HG03025 (cell line): ENCODE data around the gene MRGPRE.

Experiments
- ATAC-seq: cut with Tn5 transposase; IDR thresholded peaks from one replicate; pipeline ENCODE4 v1.9.1; 2021; ENCODE audit warnings: mild to moderate bottlenecking, moderate library complexity; ENCODE audit not compliant: unreplicated experiment, low FRiP score

The MRGPRE gene

DNA sequence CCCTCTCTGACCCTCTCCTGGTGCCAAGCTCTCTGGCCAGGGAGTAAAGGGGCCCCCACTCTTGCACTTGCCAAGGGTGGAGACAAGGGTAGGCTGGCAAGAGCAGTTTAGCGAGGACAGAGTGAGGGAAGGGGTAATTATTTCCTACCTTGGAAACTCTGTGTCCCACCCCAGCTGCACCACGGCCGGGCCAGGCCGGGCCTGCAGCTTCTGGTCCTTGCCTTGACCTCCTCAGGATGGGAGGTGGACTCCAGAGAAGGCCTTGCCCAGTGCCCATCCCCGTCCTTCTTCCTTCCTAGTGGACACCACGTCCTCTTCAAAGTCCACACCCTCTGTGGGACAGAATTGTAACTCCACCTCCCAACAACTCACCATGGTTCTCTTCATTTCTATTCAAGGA, 48.7 kb downstream of the MRGPRE start:
- ATAC-seq = no peak

DNA sequence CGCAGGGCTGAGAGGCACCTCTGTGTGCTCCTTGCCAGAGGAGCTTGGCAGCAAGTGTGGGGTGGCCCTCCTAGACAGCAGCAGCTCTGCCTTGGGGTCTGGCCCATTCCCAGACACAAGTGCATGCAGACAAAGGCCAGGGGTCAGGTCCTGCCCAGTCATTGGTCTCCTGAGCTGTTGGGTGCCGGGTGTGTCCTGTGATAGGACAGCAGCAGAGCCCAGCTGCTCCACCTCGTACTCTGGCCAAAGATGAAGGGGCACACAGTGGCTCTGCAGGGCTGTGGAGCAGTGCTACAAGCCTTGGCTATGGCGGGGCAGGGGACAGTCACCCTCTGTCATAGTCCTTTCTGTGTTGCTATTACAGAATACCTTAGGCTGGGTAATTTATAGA, 49.8 kb downstream of the MRGPRE start:
- ATAC-seq = no peak

DNA sequence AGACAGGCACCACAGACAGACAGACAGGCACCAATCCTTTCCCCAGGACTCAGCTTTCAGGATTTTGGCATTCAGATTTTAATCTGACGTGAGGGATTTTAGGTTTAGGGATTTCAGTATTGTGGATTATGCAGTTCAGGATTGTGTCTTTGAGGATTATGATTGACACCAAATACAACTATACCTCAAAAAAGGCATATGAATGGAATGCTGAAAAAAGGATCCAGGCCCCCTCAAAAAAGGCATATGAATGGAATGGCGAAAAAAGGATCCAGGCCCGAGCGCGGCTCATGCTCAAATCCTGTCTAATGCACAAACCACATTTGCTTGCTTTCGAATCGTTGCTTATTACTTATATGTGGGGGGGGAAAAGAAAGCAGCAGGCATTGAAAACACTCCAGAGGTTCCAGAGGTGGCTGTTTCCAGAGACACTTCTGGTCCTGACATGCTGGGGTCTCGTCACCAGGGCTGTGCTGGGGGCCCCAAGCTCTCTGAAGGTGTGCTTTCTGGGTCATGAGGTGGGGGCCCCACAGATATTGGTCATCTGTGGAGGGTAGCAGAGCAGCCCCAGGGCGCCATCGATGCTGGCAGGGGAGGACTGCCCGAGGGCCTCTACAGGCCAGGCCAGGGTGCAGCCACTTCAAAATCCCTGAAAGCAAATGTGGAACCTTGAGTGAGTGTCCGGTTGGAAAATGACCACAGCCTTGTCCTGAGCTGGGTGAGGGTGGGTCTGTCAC, 50.3 kb downstream of the MRGPRE start:
- ATAC-seq = no peak

GRCh38 chr11:3180869-3181268, 51.3 kb downstream of the MRGPRE start:
- ATAC-seq = no peak

DNA sequence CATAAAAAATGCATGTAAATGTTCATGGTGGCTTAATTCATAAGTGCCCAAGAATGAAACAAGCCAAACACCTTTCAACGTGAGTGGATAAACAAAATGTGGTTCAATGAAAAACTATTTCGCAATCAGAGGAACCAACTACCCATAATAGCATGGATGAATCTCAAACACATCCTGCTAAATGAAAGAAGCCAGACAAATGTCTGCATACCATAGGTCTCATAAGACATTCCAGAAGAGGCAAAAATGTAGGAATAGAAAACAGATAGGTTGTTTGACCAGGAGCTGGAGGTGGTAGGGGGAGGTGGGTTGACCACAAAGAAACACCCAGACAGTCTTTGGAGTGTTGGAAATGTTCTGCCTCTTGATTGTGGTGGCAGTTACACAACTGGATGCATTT, 53.9 kb downstream of the MRGPRE start:
- no peak for ATAC-seq

DNA sequence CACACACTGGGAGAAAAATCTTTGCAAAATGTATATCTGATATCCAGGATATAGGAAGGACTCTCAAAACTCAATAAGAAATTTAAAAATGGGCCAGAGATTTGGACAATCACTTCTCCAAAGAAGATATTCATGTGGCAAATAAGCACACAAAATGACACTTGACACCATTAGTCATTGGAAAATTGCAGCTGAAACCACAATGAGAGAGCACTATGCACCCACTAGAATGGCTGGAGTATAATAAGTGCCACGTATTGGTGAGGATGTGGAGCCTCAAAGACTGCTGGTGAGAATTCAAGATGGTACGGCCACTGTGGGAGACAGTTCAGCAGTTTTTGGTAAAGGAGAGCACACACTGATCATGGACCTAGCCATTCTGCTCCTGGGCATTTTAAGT, 54.3 kb downstream of the MRGPRE start:
- ATAC-seq = no peak
